SK-N-SH (cell line): ENCODE measurements around the gene ATG2B. TPM values are rescaled to one million over a fixed set of nuclear protein-coding genes. Genes with fewer than 3 reads are reported as not detected.

ENCODE experiments used
- CTCF ChIA-PET: fragments of 300-600, 350-600 bp; formaldehyde crosslinking; extraction: SDS; loops from one replicate; lab custom pipeline; 2021; lab: Yijun Ruan, JAX
- POLR2A ChIA-PET: fragments of 350-600 bp; sonication (Branson Sonifier 250); formaldehyde crosslinking; extraction: SDS; loops from one replicate; lab custom pipeline; 2020; ENCODE audit warnings: antibody characterized with exemption, inconsistent platforms; lab: Yijun Ruan, JAX
- DNase-seq: peaks from one replicate; pipeline ENCODE4 v3.0.0; 2012
- H2AFZ ChIP-seq: fragments of 200-600 bp; sonication (generic); 2 replicates; pipeline ENCODE4 v1.8.1; 2016; ENCODE audit warnings: antibody characterized with exemption, mild to moderate bottlenecking, low read depth
- H3F3A ChIP-seq: fragments of 200-600 bp; sonication (generic); replicated peaks from 2 replicates; pipeline ENCODE3; 2016; ENCODE audit warnings: antibody characterized with exemption, mild to moderate bottlenecking; ENCODE audit not compliant: insufficient read depth
- H3K27ac ChIP-seq, 2 experiments: fragments of 200-500 bp in 1 of 2; fragments of 200-600 bp in 1 of 2; sonication (Bioruptor generic) in 1 of 2; sonication (generic), shearing (Covaris generic) in 1 of 2; 2 replicates each; pipeline versions ENCODE4 v1.5.1 to v1.6.1; 2014 to 2016; ENCODE audit warnings: low read depth in 2 of 2, inconsistent platforms in 1 of 2, low read length in 1 of 2, mild to moderate bottlenecking in 1 of 2, mixed read lengths in 1 of 2
- H3K27me3 ChIP-seq: fragments of 200-600 bp; sonication (generic), shearing (Covaris generic); 2 replicates; pipeline ENCODE4 v1.6.1; 2016; ENCODE audit warnings: mixed run types; ENCODE audit not compliant: insufficient read depth
- H3K36me3 ChIP-seq, 2 experiments: fragments of 200-500 bp in 1 of 2; fragments of 200-600 bp in 1 of 2; sonication (Bioruptor generic) in 1 of 2; sonication (generic) in 1 of 2; replicated peaks in 1 of 2; 2 replicates each; pipeline versions ENCODE3 to v1.5.1; 2014 to 2016; ENCODE audit warnings: low read length in 1 of 2, mild to moderate bottlenecking in 1 of 2; ENCODE audit not compliant: insufficient read depth in 2 of 2, control insufficient read depth in 1 of 2
- H3K4me1 ChIP-seq, 2 experiments: fragments of 200-500 bp in 1 of 2; fragments of 200-600 bp in 1 of 2; sonication (Bioruptor generic) in 1 of 2; sonication (generic), shearing (Covaris generic) in 1 of 2; 2 replicates each; pipeline versions ENCODE4 v1.5.1 to v1.6.1; 2014 to 2016; ENCODE audit warnings: low read depth in 1 of 2, low read length in 1 of 2, mixed run types in 1 of 2; ENCODE audit not compliant: insufficient read depth in 2 of 2, control insufficient read depth in 1 of 2
- H3K4me2 ChIP-seq: fragments of 200-600 bp; sonication (generic), shearing (Covaris generic); 2 replicates; pipeline ENCODE4 v1.6.1; 2017; ENCODE audit warnings: mixed run types
- H3K4me3 ChIP-seq, 2 experiments: fragments of 200-500 bp in 1 of 2; fragments of 200-600 bp in 1 of 2; sonication (Bioruptor generic) in 1 of 2; sonication (generic), shearing (Covaris generic) in 1 of 2; 2 replicates each; pipeline versions ENCODE4 v1.5.1 to v1.8.1; 2014 to 2016; ENCODE audit warnings: low read depth in 2 of 2, inconsistent platforms in 1 of 2, low read length in 1 of 2, mild to moderate bottlenecking in 1 of 2, mixed read lengths in 1 of 2, moderate library complexity in 1 of 2
- H3K79me2 ChIP-seq: fragments of 200-600 bp; sonication (generic); 2 replicates; pipeline ENCODE4 v1.8.1; 2017; ENCODE audit warnings: mild to moderate bottlenecking; ENCODE audit not compliant: insufficient read depth
- H3K9ac ChIP-seq: fragments of 200-600 bp; sonication (generic); 2 replicates; pipeline ENCODE4 v1.6.1; 2017; ENCODE audit warnings: mixed run types
- H3K9me2 ChIP-seq: fragments of 200-600 bp; sonication (generic); 2 replicates; pipeline ENCODE4 v1.6.1; 2017; ENCODE audit warnings: mixed run types
- H3K9me3 ChIP-seq: fragments of 200-600 bp; sonication (generic); 2 replicates; pipeline ENCODE4 v1.6.1; 2017; ENCODE audit warnings: mixed run types, mild to moderate bottlenecking, moderate library complexity
- H4K20me1 ChIP-seq: fragments of 200-600 bp; sonication (generic); 2 replicates; pipeline ENCODE4 v1.6.1; 2017; ENCODE audit warnings: mild to moderate bottlenecking, mixed run types; ENCODE audit not compliant: insufficient read depth
- CHD2 ChIP-seq: fragments of 150-350 bp; IDR thresholded peaks from 2 replicates; pipeline ENCODE4 v1.6.1; 2018; ENCODE audit warnings: low read length; ENCODE audit not compliant: partially characterized antibody
- EP300 ChIP-seq, 2 experiments: IDR thresholded peaks; 2 replicates each; pipeline versions ENCODE4 v1.4.0 to v1.6.1; 2012; ENCODE audit warnings: borderline replicate concordance in 1 of 2, low read depth in 1 of 2, low read length in 1 of 2
- FOXM1 ChIP-seq: IDR thresholded peaks from 2 replicates; pipeline ENCODE4 v1.4.0; 2012; ENCODE audit warnings: low read depth, mild to moderate bottlenecking
- GABPA ChIP-seq: IDR thresholded peaks from 2 replicates; pipeline ENCODE4 v1.4.0; 2012; ENCODE audit warnings: low read depth, mild to moderate bottlenecking
- MEF2A ChIP-seq: IDR thresholded peaks from 2 replicates; pipeline ENCODE4 v1.4.0; 2012; ENCODE audit warnings: low read depth, borderline replicate concordance
- MXI1 ChIP-seq: IDR thresholded peaks from 2 replicates; pipeline ENCODE4 v1.6.1; 2012; ENCODE audit warnings: mild to moderate bottlenecking, low read depth, low read length, improper control_type of control experiment
- NFIC ChIP-seq: IDR thresholded peaks from 2 replicates; pipeline ENCODE4 v1.4.0; 2012; ENCODE audit warnings: borderline replicate concordance
- RAD21 ChIP-seq: IDR thresholded peaks from 2 replicates; pipeline ENCODE4 v1.6.1; 2012; ENCODE audit warnings: mild to moderate bottlenecking, low read length
- SIN3A ChIP-seq: IDR thresholded peaks from 2 replicates; pipeline ENCODE4 v1.6.1; 2012; ENCODE audit warnings: low read depth, mild to moderate bottlenecking, low read length, moderate library complexity, borderline replicate concordance
- SMC3 ChIP-seq: IDR thresholded peaks from 2 replicates; pipeline ENCODE4 v1.6.1; 2012; ENCODE audit warnings: low read depth, low read length, improper control_type of control experiment
- ZBTB33 ChIP-seq: IDR thresholded peaks from 2 replicates; pipeline ENCODE4 v1.4.0; 2012; ENCODE audit warnings: low read depth, borderline replicate concordance
- WGBS: methylation state at CpG from one replicate; pipeline ENCODE4 v1.1.6; 2017; ENCODE audit warnings: low lambda C conversion rate; 5-methylcytosine and 5-hydroxymethylcytosine counted together
- polyA plus RNA-seq, 3 experiments: library from polyadenylated mRNA; depleted of rRNA; stranded (reverse); fragments of >200 nt; gene quantifications; 2 replicates each; pipeline ENCODE4 v1.2.3, GENCODE V29; 2012

The ATG2B gene
- polyA plus RNA-seq, 1 of the 3 experiments (the other 2 are of a cell fraction), result 5.8 TPM

- no peak overlapping the region for H3K27ac ChIP-seq
- no peaks in the 10 kb centered on the region for H3K27me3 ChIP-seq
- no peak overlapping the region for H2AFZ ChIP-seq
- no peaks in the 10 kb centered on the region for H3K9me3 ChIP-seq
- H3K4me3 ChIP-seq, result no peak overlapping the region
- H3F3A ChIP-seq, result no peaks in the 10 kb centered on the region
- WGBS, result 49% methylated on average over 3 of the region's 3 CpGs
- DNase-seq, result no peak
- no peaks in the 10 kb centered on the region for H3K9me2 ChIP-seq
- TF ChIP-seq NFIC (no peak), SMC3 (no peak), GABPA (no peak), RAD21 (no peak)
- ChIA-PET POLR2A (no interaction called here), CTCF (interaction anchor here (1.1 to 2.1 kb wide), 2 partner anchors 13 to 307 kb away, joined by 3 to 7 read pairs; no protein-coding TSS in a partner anchor)
- no peaks in the 10 kb centered on the region for H3K36me3 ChIP-seq
- no peak overlapping the region for H3K4me2 ChIP-seq
- H4K20me1 ChIP-seq, result no peaks in the 10 kb centered on the region
- no peak overlapping the region for H3K9ac ChIP-seq
- H3K79me2 ChIP-seq, result no peaks in the 10 kb centered on the region
- no peaks in the 10 kb centered on the region for H3K4me1 ChIP-seq
These were observed 44.9 kb upstream of the ATG2B start for GRCh38 chr14:96407935-96408570.

GRCh38 chr14:96405677-96406076 is 42.5 kb upstream of the ATG2B start:
- H3F3A ChIP-seq, result no peaks in the 10 kb centered on the region
- no peak overlapping the region for H3K4me3 ChIP-seq
- H3K36me3 ChIP-seq, result no peaks in the 10 kb centered on the region
- H3K9ac ChIP-seq, result no peak overlapping the region
- 90% methylated on average over 1 of the region's 1 CpG for WGBS
- no peak for TF ChIP-seq FOXM1
- TF ChIP-seq ZBTB33, result no peak
- no peak for TF ChIP-seq MXI1
- TF ChIP-seq, all 33 proteins: peak for 0
- ChIA-PET CTCF (interaction anchor here (1.0 kb wide), 1 partner anchor 305 kb away, joined by 4 read pairs; no protein-coding TSS in a partner anchor), POLR2A (no interaction called here)
- H3K9me2 ChIP-seq, result no peaks in the 10 kb centered on the region
- H3K27ac ChIP-seq, result no peak overlapping the region
- H2AFZ ChIP-seq, result no peak overlapping the region
- no peak for DNase-seq
- H3K4me1 ChIP-seq, result no peaks in the 10 kb centered on the region
- no peaks in the 10 kb centered on the region for H3K9me3 ChIP-seq
- H4K20me1 ChIP-seq, result no peaks in the 10 kb centered on the region
- no peaks in the 10 kb centered on the region for H3K79me2 ChIP-seq
- H3K27me3 ChIP-seq, result no peaks in the 10 kb centered on the region
- no peak overlapping the region for H3K4me2 ChIP-seq

DNA sequence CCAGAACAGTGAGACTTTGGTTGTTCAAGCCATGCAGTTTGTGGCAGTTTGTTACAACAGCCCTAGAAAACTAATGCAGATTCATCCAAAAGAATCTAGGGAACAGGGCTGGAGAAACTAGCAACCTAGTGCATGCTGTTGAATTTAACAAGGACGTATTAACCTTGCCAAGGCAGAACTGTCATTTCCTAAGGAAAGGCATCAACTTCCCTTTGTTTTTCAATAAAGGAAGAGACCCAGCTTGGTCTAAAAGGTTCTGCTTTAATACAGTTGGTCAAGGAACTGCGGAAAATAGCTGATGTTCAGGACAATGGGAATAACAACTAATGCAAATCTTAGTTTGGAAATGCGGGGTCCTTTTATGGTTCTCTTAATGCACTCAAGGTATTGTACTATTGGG is 40.3 kb upstream of the ATG2B start:
- H3K9me2 ChIP-seq, result no peaks in the 10 kb centered on the region
- ChIA-PET CTCF (interaction anchor here (0.8 to 1.2 kb wide), 2 partner anchors 107 to 302 kb away, joined by 3 to 5 read pairs; no protein-coding TSS in a partner anchor), POLR2A (no interaction called here)
- H3K27ac ChIP-seq, result no peak overlapping the region
- no peak overlapping the region for H2AFZ ChIP-seq
- H3K79me2 ChIP-seq, result no peaks in the 10 kb centered on the region
- no peaks in the 10 kb centered on the region for H3K27me3 ChIP-seq
- H3K9ac ChIP-seq, result no peak overlapping the region
- no peaks in the 10 kb centered on the region for H3K4me1 ChIP-seq
- no peaks in the 10 kb centered on the region for H4K20me1 ChIP-seq
- no peaks in the 10 kb centered on the region for H3F3A ChIP-seq
- 87% methylated on average over 3 of the region's 3 CpGs for WGBS
- H3K36me3 ChIP-seq, result no peaks in the 10 kb centered on the region
- TF ChIP-seq CHD2 (no peak), SIN3A (no peak), MEF2A (no peak), EP300 (IDR thresholded peaks at IDR 0.05; ENCODE audit: borderline replicate concordance in 1 of 2, low read depth in 1 of 2, low read length in 1 of 2) (no peak)
- no peak overlapping the region for H3K4me2 ChIP-seq
- H3K9me3 ChIP-seq, result no peaks in the 10 kb centered on the region
- no peak for DNase-seq
- no peak overlapping the region for H3K4me3 ChIP-seq
